Neural progenitor cell (in vitro differentiated cells): ENCODE data around the gene PTPRG. TPM values are rescaled to one million over a fixed set of nuclear protein-coding genes. Genes with fewer than 3 reads are reported as not detected.
A peak's percentile ranks its signal among the peaks of the same experiment; 100 is the strongest.

Experiments
- DNase-seq: peaks from one replicate; pipeline ENCODE4 v3.0.0-alpha.2; 2016; ENCODE audit warnings: low spot score
- H2AFZ ChIP-seq: fragments of 200-600 bp; sonication (generic); replicated peaks from 2 replicates; pipeline ENCODE4 v1.6.1; 2016; ENCODE audit warnings: antibody characterized with exemption
- H3F3A ChIP-seq: fragments of 200-600 bp; sonication (generic); 2 replicates; pipeline ENCODE4 v1.6.1; 2016; ENCODE audit warnings: antibody characterized with exemption, low read depth
- H3K27ac ChIP-seq: fragments of 200-600 bp; sonication (generic); 2 replicates; pipeline ENCODE4 v1.5.1; 2016; ENCODE audit warnings: mild to moderate bottlenecking
- H3K27me3 ChIP-seq: fragments of 200-600 bp; sonication (generic); 2 replicates; pipeline ENCODE4 v1.6.1; 2016; ENCODE audit warnings: mild to moderate bottlenecking, moderate library complexity
- H3K36me3 ChIP-seq: fragments of 200-600 bp; sonication (generic); 2 replicates; pipeline ENCODE4 v1.5.1; 2016
- H3K4me1 ChIP-seq: fragments of 200-600 bp; sonication (generic); 2 replicates; pipeline ENCODE4 v1.6.1; 2016; ENCODE audit warnings: mixed run types
- H3K4me2 ChIP-seq: fragments of 200-600 bp; sonication (generic); 2 replicates; pipeline ENCODE4 v1.6.1; 2016
- H3K4me3 ChIP-seq: fragments of 200-600 bp; sonication (generic); 2 replicates; pipeline ENCODE4 v1.5.1; 2016
- H3K79me2 ChIP-seq: fragments of 200-600 bp; sonication (generic); 2 replicates; pipeline ENCODE4 v1.6.1; 2016; ENCODE audit warnings: low read depth
- H3K9ac ChIP-seq: fragments of 200-600 bp; sonication (generic); 2 replicates; pipeline ENCODE4 v1.6.1; 2016
- H3K9me3 ChIP-seq: fragments of 200-600 bp; sonication (generic); 2 replicates; pipeline ENCODE4 v1.5.1; 2016; ENCODE audit warnings: low read depth
- H4K20me1 ChIP-seq: fragments of 200-600 bp; sonication (generic); 2 replicates; pipeline ENCODE4 v1.6.1; 2016; ENCODE audit warnings: low read depth
- H3K27ac Mint-ChIP-seq: 3 replicates; pipeline ENCODE4 v1.8.0; 2021; ENCODE audit warnings: mixed read lengths
- H3K27me3 Mint-ChIP-seq: 2 replicates; pipeline ENCODE4 v1.8.0; 2022; ENCODE audit warnings: low read depth, mild to moderate bottlenecking, inconsistent platforms, moderate library complexity, mixed read lengths; ENCODE audit not compliant: insufficient read depth
- H3K36me3 Mint-ChIP-seq: 3 replicates; pipeline ENCODE4 v1.8.0; 2021; ENCODE audit warnings: mixed read lengths
- H3K4me1 Mint-ChIP-seq: 3 replicates; pipeline ENCODE4 v1.8.0; 2021; ENCODE audit warnings: mixed read lengths
- H3K4me3 Mint-ChIP-seq: 3 replicates; pipeline ENCODE4 v1.8.0; 2021; ENCODE audit warnings: mild to moderate bottlenecking, moderate library complexity, mixed read lengths
- H3K9me3 Mint-ChIP-seq: 3 replicates; pipeline ENCODE4 v1.8.0; 2020; ENCODE audit warnings: mixed read lengths
- EZH2 ChIP-seq: fragments of 200-600 bp; sonication (generic); IDR thresholded peaks from 2 replicates; pipeline ENCODE4 v1.6.1; 2017; ENCODE audit warnings: antibody characterized with exemption, mild to moderate bottlenecking, moderate library complexity
- EZH2phosphoT487 ChIP-seq: fragments of 200-600 bp; sonication (generic); IDR thresholded peaks from 2 replicates; pipeline ENCODE4 v1.6.1; 2017; ENCODE audit warnings: antibody characterized with exemption
- total RNA-seq: library from RNA; depleted of rRNA; stranded (reverse); fragments of >200 nt; gene quantifications from 2 replicates; pipeline ENCODE4 v1.2.3, GENCODE V29; 2015; ENCODE audit warnings: low replicate concordance
- TF ChIP-seq, protein P1 (sequence below): fragments of 200-600 bp; sonication (generic); IDR thresholded peaks from 2 replicates; pipeline ENCODE4 v1.5.1; 2017; ENCODE audit warnings: antibody characterized with exemption, mild to moderate bottlenecking

Gene PTPRG
- total RNA-seq, 1 donor from 2014 or later = 65.3 TPM

DNA sequence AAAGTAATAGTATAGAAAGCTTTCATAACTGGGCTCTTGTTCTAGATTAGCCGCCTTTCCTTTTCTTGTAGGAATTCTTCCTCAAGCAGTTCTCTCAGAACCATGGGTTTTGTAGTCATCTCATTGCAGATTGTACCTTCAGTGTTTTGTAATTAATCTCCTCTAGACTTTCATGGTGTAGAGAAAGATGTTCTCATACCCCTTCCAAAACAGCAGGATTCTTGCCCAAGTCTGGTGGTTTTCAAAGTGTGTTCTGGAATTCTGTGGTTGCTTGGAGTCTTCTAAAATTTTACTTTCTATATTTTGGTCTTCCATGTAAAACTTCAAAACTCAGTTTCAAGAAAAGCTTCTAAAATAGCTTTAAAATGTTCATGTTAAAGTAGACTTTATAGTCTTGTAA is 293.8 kb downstream of the PTPRG start:
- Mint-ChIP-seq H3K4me3 (no peak overlapping the region), H3K27me3 (no peaks in the 10 kb centered on the region), H3K4me1 (peaks cover 9% of the 10 kb centered on the region), H3K36me3 (peaks cover 1% of the 10 kb centered on the region), H3K27ac (no peak overlapping the region), H3K9me3 (peaks cover 3% of the 10 kb centered on the region)
- H3K27ac ChIP-seq = no peak overlapping the region
- H3K4me1 ChIP-seq = peaks cover 21% of the 10 kb centered on the region
- no peaks in the 10 kb centered on the region for H3K36me3 ChIP-seq
- H2AFZ ChIP-seq = no peak overlapping the region
- DNase-seq = no peak
- peaks cover 33% of the 10 kb centered on the region for H4K20me1 ChIP-seq
- no peak overlapping the region for H3K9ac ChIP-seq
- peaks cover 91% of the 10 kb centered on the region for H3K79me2 ChIP-seq
- TF ChIP-seq, protein P1, sequence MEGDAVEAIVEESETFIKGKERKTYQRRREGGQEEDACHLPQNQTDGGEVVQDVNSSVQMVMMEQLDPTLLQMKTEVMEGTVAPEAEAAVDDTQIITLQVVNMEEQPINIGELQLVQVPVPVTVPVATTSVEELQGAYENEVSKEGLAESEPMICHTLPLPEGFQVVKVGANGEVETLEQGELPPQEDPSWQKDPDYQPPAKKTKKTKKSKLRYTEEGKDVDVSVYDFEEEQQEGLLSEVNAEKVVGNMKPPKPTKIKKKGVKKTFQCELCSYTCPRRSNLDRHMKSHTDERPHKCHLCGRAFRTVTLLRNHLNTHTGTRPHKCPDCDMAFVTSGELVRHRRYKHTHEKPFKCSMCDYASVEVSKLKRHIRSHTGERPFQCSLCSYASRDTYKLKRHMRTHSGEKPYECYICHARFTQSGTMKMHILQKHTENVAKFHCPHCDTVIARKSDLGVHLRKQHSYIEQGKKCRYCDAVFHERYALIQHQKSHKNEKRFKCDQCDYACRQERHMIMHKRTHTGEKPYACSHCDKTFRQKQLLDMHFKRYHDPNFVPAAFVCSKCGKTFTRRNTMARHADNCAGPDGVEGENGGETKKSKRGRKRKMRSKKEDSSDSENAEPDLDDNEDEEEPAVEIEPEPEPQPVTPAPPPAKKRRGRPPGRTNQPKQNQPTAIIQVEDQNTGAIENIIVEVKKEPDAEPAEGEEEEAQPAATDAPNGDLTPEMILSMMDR = no peak
- no peak for TF ChIP-seq EZH2
- no peak for TF ChIP-seq EZH2phosphoT487
- H3K9me3 ChIP-seq = no peaks in the 10 kb centered on the region
- no peak overlapping the region for H3K4me3 ChIP-seq
- peaks cover 3% of the 10 kb centered on the region for H3F3A ChIP-seq
- no peak overlapping the region for H3K4me2 ChIP-seq
- no peaks in the 10 kb centered on the region for H3K27me3 ChIP-seq

DNA sequence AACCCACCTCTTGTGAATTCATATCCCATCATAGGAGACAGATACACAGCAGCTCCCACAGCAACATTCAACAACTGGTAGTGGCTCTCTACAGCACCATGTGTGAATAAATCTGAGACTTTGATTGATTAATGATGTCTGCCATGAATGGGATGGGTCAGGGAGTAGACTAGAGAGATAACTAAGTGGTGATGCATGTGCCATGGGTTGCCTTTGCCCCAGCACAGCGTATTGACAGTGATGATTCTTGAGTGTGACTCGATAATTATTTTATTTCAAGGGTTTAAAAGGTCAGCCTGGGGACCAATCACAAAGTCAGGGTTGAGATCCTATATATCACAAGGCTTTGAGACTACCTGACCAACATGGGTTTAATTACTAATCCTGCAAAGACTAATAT is 295.9 kb downstream of the PTPRG start:
- H3K36me3 Mint-ChIP-seq = peaks cover 1% of the 10 kb centered on the region
- H3K27me3 ChIP-seq = no peaks in the 10 kb centered on the region
- TF ChIP-seq EZH2 (no peak), EZH2phosphoT487 (no peak)
- TF ChIP-seq, protein P1 = no peak
- H3K4me1 ChIP-seq = peaks cover 26% of the 10 kb centered on the region
- H4K20me1 ChIP-seq = peaks cover 42% of the 10 kb centered on the region
- H3K27ac ChIP-seq = no peak overlapping the region
- H3K27ac Mint-ChIP-seq = no peak overlapping the region
- peaks cover 83% of the 10 kb centered on the region for H3K79me2 ChIP-seq
- peaks cover 3% of the 10 kb centered on the region for H3K9me3 Mint-ChIP-seq
- H3K4me1 Mint-ChIP-seq = peaks cover 18% of the 10 kb centered on the region
- no peak overlapping the region for H3K4me3 Mint-ChIP-seq
- no peaks in the 10 kb centered on the region for H3K9me3 ChIP-seq
- H2AFZ ChIP-seq = no peak overlapping the region
- no peak overlapping the region for H3K4me3 ChIP-seq
- no peak overlapping the region for H3K4me2 ChIP-seq
- H3K27me3 Mint-ChIP-seq = no peaks in the 10 kb centered on the region
- H3F3A ChIP-seq = peaks cover 14% of the 10 kb centered on the region
- no peak for DNase-seq
- H3K36me3 ChIP-seq = no peaks in the 10 kb centered on the region
- no peak overlapping the region for H3K9ac ChIP-seq

DNA sequence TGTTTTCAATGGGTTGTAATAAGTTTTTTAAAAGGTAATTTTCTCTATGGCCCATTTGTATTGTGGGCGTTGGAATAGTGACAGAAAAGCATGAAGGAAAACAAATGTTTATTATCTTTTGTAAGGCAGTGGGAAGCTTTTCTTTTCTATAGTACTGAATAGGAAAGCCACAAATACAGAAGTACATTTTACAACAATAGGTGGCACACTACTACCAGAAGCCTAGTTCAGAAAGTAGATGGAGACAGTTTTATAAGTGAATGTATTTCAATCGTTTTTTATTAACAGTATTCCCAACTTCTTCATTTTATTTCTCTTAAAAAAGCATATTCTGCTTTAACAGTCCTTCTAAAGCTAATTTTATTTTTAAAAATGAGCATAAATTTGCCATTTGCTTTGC is 296.7 kb downstream of the PTPRG start:
- Histone ChIP-seq H4K20me1 (peaks cover 48% of the 10 kb centered on the region), H3F3A (peaks cover 14% of the 10 kb centered on the region), H3K9ac (no peak overlapping the region), H3K79me2 (peaks cover 76% of the 10 kb centered on the region), H3K4me1 (peaks cover 23% of the 10 kb centered on the region), H3K4me2 (no peak overlapping the region), H3K4me3 (no peak overlapping the region), H2AFZ (no peak overlapping the region), H3K9me3 (no peaks in the 10 kb centered on the region), H3K36me3 (no peaks in the 10 kb centered on the region), H3K27ac (no peak overlapping the region), H3K27me3 (no peaks in the 10 kb centered on the region)
- Mint-ChIP-seq H3K36me3 (peaks cover 1% of the 10 kb centered on the region), H3K27ac (no peak overlapping the region), H3K4me3 (no peak overlapping the region), H3K27me3 (no peaks in the 10 kb centered on the region), H3K9me3 (peaks cover 3% of the 10 kb centered on the region), H3K4me1 (peaks cover 18% of the 10 kb centered on the region)
- TF ChIP-seq, protein P1 = peak; percentile 40
- no peak for TF ChIP-seq EZH2phosphoT487
- TF ChIP-seq EZH2 = no peak
- DNase-seq = no peak
